Myocyte (in vitro differentiated cells): ENCODE measurements around the gene IL20RB. TPM values are rescaled to one million over a fixed set of nuclear protein-coding genes. Genes with fewer than 3 reads are reported as not detected.
"Not testable (repeated sequence)": the region's sequence is repeated elsewhere in the genome, so short reads cannot be mapped to it uniquely, and the experiment has no call there.

Experiments
- DNase-seq: peaks from one replicate; pipeline ENCODE4 v3.0.0-alpha.2; 2012; ENCODE audit warnings: low read depth
- total RNA-seq: library from RNA; depleted of rRNA; stranded (reverse); fragments of >200 nt; gene quantifications from 2 replicates; pipeline ENCODE4 v1.2.3, GENCODE V29; 2014

Gene IL20RB
- total RNA-seq, 1 donor from 2014 or later = 1.0 TPM

- DNase-seq = no peak
Observed at GRCh38 chr3:136943436-136943835, 14.3 kb upstream of the IL20RB start.

- no peak for DNase-seq
Observed at GRCh38 chr3:136946978-136947377, 10.8 kb upstream of the IL20RB start.

GRCh38 chr3:136947477-136947876, 10.3 kb upstream of the IL20RB start:
- no peak for DNase-seq

- DNase-seq = no peak
Observed at GRCh38 chr3:136949146-136949545, 8.6 kb upstream of the IL20RB start.

- no peak for DNase-seq
Observed at GRCh38 chr3:136949708-136950107, 8.1 kb upstream of the IL20RB start.

- no peak for DNase-seq
Observed at GRCh38 chr3:136950623-136951022, 7.2 kb upstream of the IL20RB start.

- no peak for DNase-seq
Observed at GRCh38 chr3:136952292-136952691, 5.5 kb upstream of the IL20RB start.

- no peak for DNase-seq
Observed at GRCh38 chr3:136954251-136954650, 3.5 kb upstream of the IL20RB start.

GRCh38 chr3:136954980-136955780, 2.6 kb upstream of the IL20RB start:
- DNase-seq = peak; percentile 12

- DNase-seq = peak; percentile 25
Observed at GRCh38 chr3:136955813-136956212, 2.0 kb upstream of the IL20RB start.

GRCh38 chr3:136956971-136957370, 812 bp upstream of the IL20RB start:
- DNase-seq = no peak

- DNase-seq = no peak
Observed at GRCh38 chr3:136958939-136959338, 1.2 kb downstream of the IL20RB start.

GRCh38 chr3:136959599-136959998, 1.8 kb downstream of the IL20RB start:
- DNase-seq = no peak

- DNase-seq = no peak
Observed at GRCh38 chr3:136960838-136961836, 3.4 kb downstream of the IL20RB start.

GRCh38 chr3:136962927-136963326, 5.1 kb downstream of the IL20RB start:
- DNase-seq = no peak

GRCh38 chr3:136969539-136969938, 11.8 kb downstream of the IL20RB start:
- not testable (repeated sequence) for DNase-seq

- DNase-seq = no peak
Observed at GRCh38 chr3:136973352-136973751, 15.6 kb downstream of the IL20RB start.

GRCh38 chr3:136974670-136975069, 16.9 kb downstream of the IL20RB start:
- no peak for DNase-seq

- no peak for DNase-seq
Observed at GRCh38 chr3:136979204-136979603, 21.4 kb downstream of the IL20RB start.

- peak; percentile 14 for DNase-seq
Observed at GRCh38 chr3:136979684-136980083, 21.9 kb downstream of the IL20RB start.

- no peak for DNase-seq
Observed at GRCh38 chr3:136982033-136982432, 24.2 kb downstream of the IL20RB start.

GRCh38 chr3:136982520-136983138, 24.8 kb downstream of the IL20RB start:
- no peak for DNase-seq
